DMS53 treated with DMSO at 0.1 percent for 48 hours (cell line): ENCODE data around the gene PELI2.

ENCODE experiments used
- DNase-seq: peaks from one replicate; lab custom pipeline; 2025; ENCODE audit not compliant: unreplicated experiment; lab: John Stamatoyannopoulos, UW

Gene PELI2

GRCh38 chr14:56333359-56334292, 215.4 kb downstream of the PELI2 start:
- DNase-seq = peak; percentile 97

GRCh38 chr14:56334458-56334857, 216.2 kb downstream of the PELI2 start:
- peak; percentile 18 for DNase-seq

DNA sequence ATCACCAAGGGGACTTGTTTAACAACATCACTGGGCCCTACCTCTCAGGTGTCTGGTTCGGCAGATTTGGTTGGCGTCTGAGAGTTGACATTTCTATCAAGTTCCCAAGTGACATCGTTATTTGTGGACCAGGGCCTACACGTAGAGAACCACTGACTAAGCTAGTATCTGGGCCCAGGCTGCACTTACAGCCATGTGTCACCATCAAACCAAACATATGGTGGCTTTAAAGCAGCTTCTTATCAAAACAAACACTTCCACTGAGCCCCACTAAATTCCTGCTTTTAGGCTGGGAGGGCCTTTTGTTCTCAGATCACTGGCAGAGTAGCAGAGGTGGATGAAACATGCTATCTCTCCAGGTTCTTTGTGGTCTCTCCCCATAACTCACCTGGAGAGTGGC, 220.5 kb downstream of the PELI2 start:
- DNase-seq = peak; percentile 20

- DNase-seq = peak; percentile 96
These were observed 221.9 kb downstream of the PELI2 start for GRCh38 chr14:56339855-56340701.

GRCh38 chr14:56340932-56341331, 222.7 kb downstream of the PELI2 start:
- DNase-seq = no peak

DNA sequence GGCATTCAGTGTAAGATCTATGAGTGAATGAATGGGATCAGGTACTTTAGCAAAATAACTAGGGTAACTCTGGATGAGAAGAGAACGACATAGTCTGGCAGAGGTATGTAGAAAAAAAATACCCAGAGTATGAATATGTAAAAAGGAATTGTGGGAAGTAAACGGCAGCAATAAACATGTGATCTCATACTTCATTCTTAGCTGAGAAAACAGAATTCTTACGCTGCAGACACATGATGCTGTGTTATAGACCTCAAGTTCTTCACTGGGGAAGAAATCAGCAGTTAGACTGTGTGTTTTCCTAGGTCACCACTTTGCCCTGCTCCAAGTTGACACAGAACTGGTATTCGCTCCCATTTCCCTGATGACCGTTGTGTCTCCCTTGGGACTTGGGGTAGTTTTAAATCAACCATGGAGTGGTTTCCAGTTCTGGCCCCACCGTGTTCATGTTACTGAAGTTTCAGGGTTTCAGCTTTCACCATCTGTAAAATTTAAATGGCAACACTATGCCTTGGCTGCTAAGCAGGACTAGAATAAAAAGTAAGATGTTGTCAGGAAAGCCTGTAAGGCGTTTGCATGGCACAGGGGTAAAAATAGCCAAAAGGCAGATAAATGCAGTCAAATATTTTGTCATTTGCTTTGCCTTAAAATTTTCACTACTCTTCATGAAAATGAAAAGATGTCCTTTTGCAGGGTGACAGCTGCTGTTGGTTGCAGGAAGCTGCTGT, 223.7 kb downstream of the PELI2 start:
- DNase-seq = no peak

- DNase-seq = no peak
These were observed 224.3 kb downstream of the PELI2 start for GRCh38 chr14:56342494-56342942.

DNA sequence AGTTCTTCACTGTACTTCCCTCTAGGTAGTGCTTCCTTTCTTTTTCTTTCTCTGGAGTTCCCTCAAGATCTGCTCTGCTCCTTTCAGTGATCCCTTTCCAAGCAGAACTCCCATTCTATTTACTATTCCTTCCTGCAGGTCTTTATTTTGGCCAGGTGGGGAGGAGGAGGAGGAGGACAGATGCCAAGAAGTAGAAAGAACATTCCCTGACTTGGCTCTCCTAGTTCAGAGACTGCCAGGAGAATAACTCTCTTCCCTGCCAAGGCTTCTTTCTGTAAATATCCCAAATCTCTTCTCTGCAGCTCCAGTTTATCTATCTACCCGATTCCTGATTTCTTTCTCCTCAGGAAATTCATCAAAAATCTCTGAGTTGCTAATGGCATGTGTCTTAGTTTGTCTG, 231.7 kb downstream of the PELI2 start:
- DNase-seq = no peak
